T-helper 2 cell treated with Interferon-gamma antibody and Interleukin-4, amounts not matched to agents 5 μg/mL and 100 μg/mL, for 36 hours (primary cell): ENCODE results near the gene CYYR1.

Experiments used
- DNase-seq: peaks from one replicate; pipeline ENCODE4 v3.0.0; 2021; ENCODE audit warnings: low spot score
- H3K27ac Mint-ChIP-seq: one replicate; pipeline ENCODE4 v1.8.0; 2021; ENCODE audit warnings: mild to moderate bottlenecking, mixed read lengths
- H3K27me3 Mint-ChIP-seq: one replicate; pipeline ENCODE4 v1.8.0; 2021; ENCODE audit warnings: low read depth, mixed read lengths
- H3K36me3 Mint-ChIP-seq: one replicate; pipeline ENCODE4 v1.8.0; 2021; ENCODE audit warnings: low read depth, mixed read lengths
- H3K4me1 Mint-ChIP-seq: one replicate; pipeline ENCODE4 v1.8.0; 2021; ENCODE audit warnings: low read depth, mixed read lengths
- H3K4me3 Mint-ChIP-seq: one replicate; pipeline ENCODE4 v1.8.0; 2022; ENCODE audit warnings: mild to moderate bottlenecking, moderate library complexity, mixed read lengths
- H3K9me3 Mint-ChIP-seq: one replicate; pipeline ENCODE4 v1.8.0; 2021; ENCODE audit warnings: mixed read lengths

Gene CYYR1

DNA sequence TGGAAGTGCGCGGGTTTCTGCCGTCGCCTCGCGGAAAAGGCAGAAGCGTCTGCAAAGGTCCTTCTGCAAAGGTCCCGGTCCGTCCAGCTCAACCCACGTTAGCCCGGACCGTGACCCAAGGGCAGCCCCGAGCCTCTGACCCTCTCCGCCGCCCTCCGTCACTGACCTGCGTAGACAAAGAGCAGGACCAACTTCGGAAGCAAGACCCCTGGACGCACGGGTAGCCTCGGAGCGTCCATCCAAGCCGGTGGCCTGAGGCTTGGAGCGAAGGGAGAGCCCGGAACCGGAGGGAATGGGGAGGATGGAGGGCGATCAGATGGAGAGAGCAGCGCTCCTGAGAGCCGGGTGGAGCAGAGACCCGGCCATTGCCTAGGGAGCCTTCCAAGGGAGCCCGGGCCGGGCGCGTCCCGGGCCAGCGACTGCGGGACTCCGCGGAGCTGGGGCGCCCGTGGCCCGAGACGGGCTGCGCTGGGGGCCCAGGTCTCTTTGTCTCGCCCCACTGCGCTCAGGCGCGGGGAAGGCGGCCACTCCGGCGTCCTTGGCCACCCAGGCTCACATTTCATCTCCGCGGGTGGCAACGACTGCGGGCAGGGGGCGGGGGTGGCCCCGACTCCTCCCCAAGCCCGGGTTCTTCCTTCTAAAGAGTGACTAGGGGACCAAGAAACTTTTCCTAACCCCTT is at the start of gene CYYR1:
CYYR1 (minus strand) TSS at position 585 of the 680 bp plus-strand sequence; CDS start at position 239, 346 bp downstream.
- peaks cover 25% of the 10 kb centered on the region for H3K27me3 Mint-ChIP-seq
- H3K27ac Mint-ChIP-seq: no peak within 1 kb of the TSS
- H3K9me3 Mint-ChIP-seq: peaks cover 23% of the 10 kb centered on the region
- DNase-seq: no peak
- H3K4me3 Mint-ChIP-seq: peak within 1 kb of the TSS; percentile 63
- H3K4me1 Mint-ChIP-seq: peaks cover 1% of the 10 kb centered on the region
- no peaks in the 10 kb centered on the region for H3K36me3 Mint-ChIP-seq

DNA sequence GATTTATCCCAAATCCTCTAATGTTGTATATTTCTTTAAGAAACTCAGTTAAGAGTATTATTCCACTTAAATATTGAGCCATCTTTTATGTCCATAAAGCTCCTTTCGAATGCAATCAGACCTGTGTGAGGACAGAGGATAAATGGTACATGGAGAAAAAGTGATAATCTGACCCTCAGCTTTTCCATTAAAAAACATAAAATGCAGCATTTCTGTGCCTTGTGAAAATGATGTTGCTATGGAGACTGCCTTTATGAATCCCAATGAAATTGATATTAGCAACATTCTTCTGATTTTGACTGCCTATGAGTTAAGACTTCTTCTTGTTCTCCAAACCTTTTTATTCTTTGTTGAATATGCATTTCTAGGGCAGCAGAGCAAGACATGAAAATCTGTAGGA is 44.1 kb upstream of the CYYR1 start:
- Mint-ChIP-seq H3K27ac (no peak overlapping the region), H3K4me1 (no peaks in the 10 kb centered on the region), H3K4me3 (no peak overlapping the region), H3K36me3 (no peaks in the 10 kb centered on the region), H3K27me3 (no peaks in the 10 kb centered on the region), H3K9me3 (peaks cover 3% of the 10 kb centered on the region)
- no peak for DNase-seq

DNA sequence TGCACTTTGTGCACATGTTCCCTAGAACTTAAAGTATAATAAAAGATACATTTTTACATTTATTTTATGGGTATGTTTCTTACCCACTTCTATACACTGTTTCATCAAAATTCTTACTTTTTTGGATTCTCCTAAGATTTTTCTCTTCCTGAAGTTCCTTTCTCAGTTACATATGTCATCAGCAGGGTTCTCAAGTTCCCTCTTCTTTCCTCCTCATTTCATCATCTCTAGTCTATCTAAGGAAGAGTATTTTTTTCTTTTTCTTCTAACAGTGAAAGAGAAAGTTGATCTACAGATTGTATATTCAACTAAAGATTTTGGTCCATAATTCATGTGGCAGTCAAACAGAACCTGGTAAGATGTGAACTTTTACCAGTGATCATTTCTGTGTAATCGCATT is 41.2 kb upstream of the CYYR1 start:
- Mint-ChIP-seq H3K9me3 (peaks cover 4% of the 10 kb centered on the region), H3K27ac (no peak overlapping the region), H3K4me3 (no peak overlapping the region), H3K27me3 (peaks cover under 1% of the 10 kb centered on the region), H3K4me1 (no peaks in the 10 kb centered on the region), H3K36me3 (no peaks in the 10 kb centered on the region)
- no peak for DNase-seq

DNA sequence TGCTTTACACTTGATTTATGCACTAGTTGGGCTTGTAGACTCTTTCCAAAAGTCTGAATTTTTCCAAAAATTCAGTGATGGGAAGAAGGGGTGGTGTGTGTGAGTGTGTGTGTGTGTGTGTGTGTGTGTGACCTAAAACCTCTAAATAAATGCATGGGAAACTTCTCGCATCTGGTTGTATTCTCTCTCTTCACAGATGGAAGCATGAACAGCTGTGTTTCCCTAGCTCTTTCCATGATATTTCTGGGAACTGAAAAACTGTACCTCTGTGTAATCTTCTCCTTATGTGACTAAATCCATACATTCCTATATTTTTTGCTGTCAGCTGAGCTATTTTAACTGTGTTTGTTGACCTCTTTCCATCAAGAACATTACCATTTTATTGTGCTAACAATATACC is 26.2 kb upstream of the CYYR1 start:
- Mint-ChIP-seq H3K4me3 (no peak overlapping the region), H3K9me3 (no peaks in the 10 kb centered on the region), H3K4me1 (no peaks in the 10 kb centered on the region), H3K27ac (no peak overlapping the region), H3K27me3 (no peaks in the 10 kb centered on the region), H3K36me3 (no peaks in the 10 kb centered on the region)
- DNase-seq: no peak

DNA sequence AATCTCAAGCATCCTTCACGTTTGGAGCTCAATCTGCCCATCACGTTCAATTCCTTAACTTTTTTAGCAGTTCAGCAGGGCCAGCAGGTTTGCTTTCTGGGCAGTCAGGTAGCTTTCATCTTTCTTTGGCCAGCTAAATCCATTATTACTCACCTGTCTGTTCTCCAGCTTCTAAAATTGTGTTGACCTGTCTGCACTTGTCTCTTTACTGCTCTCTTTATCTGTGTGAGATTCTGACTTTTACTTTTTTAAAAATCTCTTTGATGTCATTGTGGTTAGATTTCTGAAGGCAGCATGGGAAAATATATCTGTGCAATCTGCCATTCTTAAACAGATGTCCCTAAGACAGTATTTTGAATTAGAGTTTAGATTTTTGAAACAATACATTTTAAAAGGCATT is 24.9 kb upstream of the CYYR1 start:
- no peak for DNase-seq
- Mint-ChIP-seq H3K9me3 (no peaks in the 10 kb centered on the region), H3K27me3 (no peaks in the 10 kb centered on the region), H3K4me1 (no peaks in the 10 kb centered on the region), H3K4me3 (no peak overlapping the region), H3K27ac (no peak overlapping the region), H3K36me3 (no peaks in the 10 kb centered on the region)

DNA sequence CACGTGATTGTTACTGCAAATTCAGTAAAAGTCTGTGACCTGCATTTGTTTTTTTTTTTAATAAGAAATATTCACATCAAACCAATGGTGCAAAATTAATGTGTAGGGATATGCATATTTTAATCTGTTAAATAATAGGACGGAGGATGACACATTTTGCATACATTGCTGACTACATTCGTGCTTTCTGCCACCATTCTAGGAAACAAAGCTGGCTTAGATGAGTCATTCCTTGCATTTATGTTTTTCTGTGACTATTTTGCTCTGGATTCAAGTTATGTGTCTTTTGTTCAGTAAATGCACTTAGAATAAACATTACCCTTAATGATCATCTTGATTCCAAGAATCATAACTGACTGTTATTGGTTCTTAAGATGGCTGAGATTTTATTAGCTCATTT is 23.9 kb upstream of the CYYR1 start:
- no peak overlapping the region for H3K27ac Mint-ChIP-seq

DNA sequence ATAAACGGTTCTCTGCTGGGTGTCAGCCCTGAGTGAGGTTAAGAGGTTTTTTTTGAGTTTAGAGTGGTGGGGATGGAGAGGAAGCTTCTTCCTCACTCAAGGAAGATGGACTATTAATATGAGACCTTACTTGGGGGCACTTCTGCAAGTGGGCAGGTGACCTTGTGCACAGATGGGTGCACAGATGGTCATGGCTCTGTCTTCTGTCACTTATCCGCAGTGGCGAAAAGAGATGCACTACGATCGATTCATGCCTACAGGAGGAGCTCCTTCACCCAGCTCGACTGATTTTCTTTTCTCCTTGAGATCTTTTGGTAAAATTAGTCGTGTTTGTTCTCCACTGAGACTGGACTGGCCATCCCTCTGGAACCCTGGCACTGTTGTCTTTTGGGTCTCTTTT is 22.9 kb upstream of the CYYR1 start:
- no peaks in the 10 kb centered on the region for H3K27me3 Mint-ChIP-seq
- DNase-seq: no peak
- no peaks in the 10 kb centered on the region for H3K4me1 Mint-ChIP-seq
- H3K36me3 Mint-ChIP-seq: no peaks in the 10 kb centered on the region
- no peak overlapping the region for H3K27ac Mint-ChIP-seq
- no peak overlapping the region for H3K4me3 Mint-ChIP-seq
- H3K9me3 Mint-ChIP-seq: no peaks in the 10 kb centered on the region

More for the DNA sequence above, 23.9 kb upstream of the CYYR1 start:
- Mint-ChIP-seq H3K36me3 (no peaks in the 10 kb centered on the region), H3K4me1 (no peaks in the 10 kb centered on the region), H3K27me3 (no peaks in the 10 kb centered on the region), H3K9me3 (no peaks in the 10 kb centered on the region), H3K4me3 (no peak overlapping the region)
- DNase-seq: no peak

DNA sequence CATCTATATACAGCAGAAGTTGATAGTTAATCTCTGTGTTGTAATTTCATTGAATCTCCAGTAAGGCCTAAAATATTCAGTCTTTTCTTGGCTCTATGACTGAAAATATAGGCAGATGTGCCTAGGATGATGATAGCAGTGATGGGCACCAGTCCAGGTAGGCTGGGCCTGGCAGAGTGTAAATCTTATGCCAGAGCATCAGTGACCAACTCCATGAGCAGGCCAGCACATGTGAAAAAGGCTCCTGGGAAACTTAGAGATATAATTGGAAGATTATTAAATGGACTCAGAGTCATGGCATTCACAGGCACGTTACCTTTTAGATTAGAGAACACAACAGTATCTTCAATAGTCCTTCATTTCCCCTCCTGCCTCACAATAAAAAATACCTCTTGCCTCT is 20.7 kb upstream of the CYYR1 start:
- Mint-ChIP-seq H3K9me3 (no peaks in the 10 kb centered on the region), H3K4me3 (no peak overlapping the region), H3K27me3 (no peaks in the 10 kb centered on the region), H3K36me3 (no peaks in the 10 kb centered on the region), H3K27ac (no peak overlapping the region), H3K4me1 (no peaks in the 10 kb centered on the region)
- no peak for DNase-seq

DNA sequence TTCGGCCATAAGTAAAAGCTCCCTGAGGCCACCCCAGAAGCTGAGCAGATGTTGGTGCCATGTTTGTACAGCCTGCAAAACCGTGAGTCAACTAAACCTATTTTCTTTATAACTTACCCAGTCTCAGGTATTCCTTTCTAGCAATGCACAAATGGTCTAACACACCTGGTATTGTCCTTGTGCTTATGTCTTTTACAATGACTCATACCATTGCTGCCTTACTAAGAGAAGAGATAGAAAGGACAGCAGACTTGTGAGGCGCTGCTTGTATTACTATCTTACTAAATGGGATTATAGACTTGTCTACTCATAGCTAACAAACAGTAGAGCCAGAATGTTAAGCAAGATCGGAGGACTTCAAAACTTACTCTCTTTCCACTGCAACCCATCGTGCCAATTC is 18.5 kb upstream of the CYYR1 start:
- Mint-ChIP-seq H3K9me3 (no peaks in the 10 kb centered on the region), H3K27me3 (no peaks in the 10 kb centered on the region), H3K27ac (no peak overlapping the region), H3K4me1 (no peaks in the 10 kb centered on the region), H3K4me3 (no peak overlapping the region), H3K36me3 (no peaks in the 10 kb centered on the region)
- no peak for DNase-seq

DNA sequence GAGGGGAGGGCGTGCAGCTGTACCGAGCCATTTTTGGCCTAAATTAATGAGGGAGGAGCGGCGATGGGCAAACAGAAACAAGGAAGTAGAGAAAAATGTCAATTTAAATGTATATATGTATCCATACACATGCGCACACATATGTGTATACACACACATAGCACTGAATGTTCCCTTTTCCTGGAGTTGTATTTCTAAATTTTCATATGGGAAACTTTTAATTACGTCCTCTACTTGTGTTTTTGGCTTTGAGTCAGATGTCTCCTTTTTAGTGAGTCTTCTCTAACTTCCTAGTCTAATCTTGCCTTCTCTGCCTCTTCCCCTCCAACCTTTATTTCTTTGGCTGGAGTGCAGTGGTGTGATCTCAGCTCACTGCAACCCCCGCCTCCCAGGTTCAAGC is 15.4 kb upstream of the CYYR1 start:
- DNase-seq: no peak
- no peaks in the 10 kb centered on the region for H3K4me1 Mint-ChIP-seq

DNA sequence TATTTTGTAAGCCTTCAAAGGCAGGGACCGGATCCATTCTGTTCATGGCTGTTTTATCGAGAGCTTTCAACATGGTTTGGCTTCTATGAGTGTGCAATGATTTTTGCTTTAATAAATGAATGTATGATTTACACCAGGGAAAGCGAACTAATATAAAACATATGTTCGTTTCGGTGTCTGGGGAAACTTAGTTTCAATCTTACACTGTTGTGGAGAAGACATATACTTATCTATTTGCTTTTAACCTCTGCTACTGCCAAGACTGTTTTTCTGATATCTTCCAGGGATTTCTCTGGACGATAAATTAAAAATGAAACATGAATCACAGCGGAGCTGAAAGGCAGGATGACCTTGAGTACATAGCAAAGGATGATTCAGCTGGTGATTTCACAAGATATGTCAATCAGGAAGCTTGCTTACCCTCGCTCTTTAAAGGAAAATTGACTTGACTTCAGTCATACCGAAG is 14.7 kb upstream of the CYYR1 start:
- Mint-ChIP-seq H3K27me3 (no peaks in the 10 kb centered on the region), H3K27ac (no peak overlapping the region), H3K9me3 (no peaks in the 10 kb centered on the region), H3K36me3 (no peaks in the 10 kb centered on the region), H3K4me1 (no peaks in the 10 kb centered on the region), H3K4me3 (no peak overlapping the region)
- no peak for DNase-seq

More for the DNA sequence above, 15.4 kb upstream of the CYYR1 start:
- no peak overlapping the region for H3K4me3 Mint-ChIP-seq
- no peak overlapping the region for H3K27ac Mint-ChIP-seq
- H3K9me3 Mint-ChIP-seq: no peaks in the 10 kb centered on the region
- no peaks in the 10 kb centered on the region for H3K36me3 Mint-ChIP-seq
- no peaks in the 10 kb centered on the region for H3K27me3 Mint-ChIP-seq

DNA sequence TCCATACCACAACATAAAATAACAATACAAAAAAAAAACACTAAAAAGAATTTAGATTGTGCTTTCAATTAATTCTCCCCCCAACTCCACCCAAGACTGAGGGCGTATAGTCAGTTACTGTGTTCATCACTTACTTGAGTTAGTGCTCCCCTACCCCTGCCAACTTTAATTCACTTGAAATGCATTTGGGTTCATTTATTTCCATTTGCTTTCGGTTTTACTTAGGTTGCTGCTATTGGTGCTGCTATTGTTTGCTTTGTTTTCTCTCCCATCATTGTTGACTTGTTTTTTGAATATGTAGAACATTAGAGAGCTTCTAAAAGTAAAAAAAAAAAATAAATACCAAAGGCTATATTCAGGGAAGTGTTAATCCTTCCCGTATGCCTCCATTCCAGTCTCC is 10.7 kb upstream of the CYYR1 start:
- no peak overlapping the region for H3K27ac Mint-ChIP-seq
- no peaks in the 10 kb centered on the region for H3K27me3 Mint-ChIP-seq
- no peaks in the 10 kb centered on the region for H3K36me3 Mint-ChIP-seq
- H3K9me3 Mint-ChIP-seq: peaks cover 18% of the 10 kb centered on the region
- no peak overlapping the region for H3K4me3 Mint-ChIP-seq
- no peak for DNase-seq
- no peaks in the 10 kb centered on the region for H3K4me1 Mint-ChIP-seq

DNA sequence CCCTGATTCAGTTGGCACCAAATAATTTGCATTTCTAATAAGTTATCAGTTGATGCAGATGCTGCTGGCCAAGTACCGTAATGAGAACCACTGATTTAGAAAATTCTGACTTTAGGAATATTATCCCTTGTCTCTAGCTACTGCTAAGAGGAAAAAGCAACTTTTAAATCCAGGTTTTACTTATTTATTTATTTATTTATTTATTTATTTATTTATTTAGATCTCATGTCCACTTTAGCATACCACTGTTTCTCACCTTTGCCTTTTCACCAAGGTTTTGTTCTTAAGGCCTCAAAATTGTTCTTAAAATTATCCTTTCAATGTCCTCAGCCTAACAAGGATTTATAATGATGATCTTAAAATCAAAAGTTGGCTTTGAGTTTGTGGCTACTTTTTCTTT is 8.7 kb upstream of the CYYR1 start:
- H3K4me3 Mint-ChIP-seq: no peak overlapping the region
- no peak for DNase-seq
- H3K36me3 Mint-ChIP-seq: no peaks in the 10 kb centered on the region
- H3K27ac Mint-ChIP-seq: no peak overlapping the region
- no peaks in the 10 kb centered on the region for H3K4me1 Mint-ChIP-seq
- H3K9me3 Mint-ChIP-seq: peaks cover 18% of the 10 kb centered on the region
- no peaks in the 10 kb centered on the region for H3K27me3 Mint-ChIP-seq

DNA sequence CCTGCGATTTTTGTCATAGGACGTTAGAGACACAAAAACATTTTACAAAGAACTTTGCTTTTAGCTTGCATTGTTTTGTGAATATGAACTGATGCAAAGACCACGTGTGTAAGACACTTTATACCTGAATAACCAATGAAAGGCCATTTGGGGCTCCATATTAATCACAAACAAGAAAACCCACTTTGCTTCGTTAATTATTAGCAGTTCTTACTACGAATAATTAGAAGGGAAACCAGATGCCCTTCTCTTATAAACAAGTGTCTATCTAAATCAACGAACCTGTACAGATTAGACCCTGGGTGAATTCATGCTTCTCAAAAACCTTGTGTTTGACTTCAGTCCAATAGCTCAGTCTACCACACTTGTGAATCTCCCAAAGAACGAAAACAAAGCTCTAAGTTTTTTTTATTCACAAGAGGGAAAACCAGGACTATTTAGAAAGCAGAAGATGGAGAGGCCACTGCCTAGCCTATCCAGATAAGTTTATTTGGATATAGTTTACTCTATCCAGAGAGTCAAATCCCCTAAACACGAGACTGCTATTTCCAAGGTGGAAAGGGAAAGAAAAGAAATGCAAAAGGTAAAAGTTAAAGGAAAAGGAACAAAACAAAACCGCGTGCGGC is 897 bp downstream of the CYYR1 start:
- Mint-ChIP-seq H3K27ac (no peak overlapping the region), H3K4me3 (peak overlapping the region; percentile 63), H3K36me3 (no peaks in the 10 kb centered on the region), H3K4me1 (peaks cover 1% of the 10 kb centered on the region), H3K9me3 (peaks cover 23% of the 10 kb centered on the region), H3K27me3 (peaks cover 25% of the 10 kb centered on the region)
- DNase-seq: no peak

DNA sequence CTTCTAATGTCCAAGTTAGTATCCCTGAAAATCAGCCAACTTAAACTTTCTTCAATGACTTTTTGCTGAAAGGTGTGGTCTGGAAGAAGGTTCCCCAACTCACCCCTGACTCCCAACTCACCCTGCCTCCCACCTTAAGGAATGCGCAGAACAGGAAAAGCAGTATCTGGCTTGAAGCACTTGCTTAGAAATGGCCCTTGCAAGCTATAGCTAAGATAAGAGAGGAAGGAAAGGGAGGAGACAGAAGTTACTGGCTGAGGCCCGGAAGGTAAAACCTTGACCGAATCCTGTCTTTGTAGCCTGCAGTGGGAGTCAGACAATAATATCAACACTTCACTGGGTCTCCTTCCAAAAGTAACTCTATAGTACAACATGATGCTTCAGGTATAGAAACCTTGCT is 2.9 kb downstream of the CYYR1 start:
- H3K36me3 Mint-ChIP-seq: no peaks in the 10 kb centered on the region
- H3K27me3 Mint-ChIP-seq: peaks cover 25% of the 10 kb centered on the region
- DNase-seq: no peak
- H3K4me3 Mint-ChIP-seq: no peak overlapping the region
- peaks cover 19% of the 10 kb centered on the region for H3K9me3 Mint-ChIP-seq
- no peak overlapping the region for H3K27ac Mint-ChIP-seq
- peaks cover 1% of the 10 kb centered on the region for H3K4me1 Mint-ChIP-seq
